RKO (cell line): ENCODE measurements around the gene SPOCK1.

Source experiments
- DNase-seq: peaks from one replicate; pipeline ENCODE4 v3.0.0-alpha.2; 2016; ENCODE audit warnings: low spot score

SPOCK1 gene

GRCh38 chr5:137146402-137146890, 352.7 kb downstream of the SPOCK1 start:
- DNase-seq, result peak; percentile 86

GRCh38 chr5:137145721-137146120, 353.4 kb downstream of the SPOCK1 start:
- no peak for DNase-seq

- DNase-seq, result no peak
Observed at GRCh38 chr5:137144656-137145055, 354.5 kb downstream of the SPOCK1 start.

GRCh38 chr5:137142764-137143605, 356.1 kb downstream of the SPOCK1 start:
- peak; percentile 63 for DNase-seq

- DNase-seq, result no peak
Observed at GRCh38 chr5:137142346-137142745, 356.8 kb downstream of the SPOCK1 start.

- no peak for DNase-seq
Observed at GRCh38 chr5:137141779-137142178, 357.3 kb downstream of the SPOCK1 start.

GRCh38 chr5:137136991-137137632, 362.0 kb downstream of the SPOCK1 start:
- no peak for DNase-seq

- DNase-seq, result no peak
Observed at GRCh38 chr5:137134920-137135532, 364.1 kb downstream of the SPOCK1 start.

GRCh38 chr5:137129886-137130680, 369.0 kb downstream of the SPOCK1 start:
- DNase-seq, result no peak

GRCh38 chr5:137128012-137128411, 371.1 kb downstream of the SPOCK1 start:
- DNase-seq, result no peak

GRCh38 chr5:137126829-137127228, 372.3 kb downstream of the SPOCK1 start:
- no peak for DNase-seq

- DNase-seq, result no peak
Observed at GRCh38 chr5:137122558-137122957, 376.6 kb downstream of the SPOCK1 start.

GRCh38 chr5:137122075-137122474, 377.1 kb downstream of the SPOCK1 start:
- DNase-seq, result no peak

GRCh38 chr5:137119321-137119720, 379.8 kb downstream of the SPOCK1 start:
- DNase-seq, result no peak

GRCh38 chr5:137118629-137119028, 380.5 kb downstream of the SPOCK1 start:
- DNase-seq, result no peak

GRCh38 chr5:137115152-137115551, 384.0 kb downstream of the SPOCK1 start:
- no peak for DNase-seq

GRCh38 chr5:137114529-137114928, 384.6 kb downstream of the SPOCK1 start:
- DNase-seq, result peak; percentile 5

GRCh38 chr5:137113939-137114338, 385.2 kb downstream of the SPOCK1 start:
- DNase-seq, result no peak

GRCh38 chr5:137113161-137113560, 386.0 kb downstream of the SPOCK1 start:
- no peak for DNase-seq

GRCh38 chr5:137105351-137106035, 393.6 kb downstream of the SPOCK1 start:
- DNase-seq, result no peak

- no peak for DNase-seq
Observed at GRCh38 chr5:137101544-137101943, 397.6 kb downstream of the SPOCK1 start.
